GM12801 (cell line): ENCODE measurements around the gene FAM83G.

Experiments
- TF ChIP-seq, protein P1 (sequence below): IDR thresholded peaks from one replicate; pipeline ENCODE4 v1.5.1; 2011; ENCODE audit warnings: control low read depth; ENCODE audit not compliant: insufficient read length; ENCODE audit errors: extremely low read depth

FAM83G gene

DNA sequence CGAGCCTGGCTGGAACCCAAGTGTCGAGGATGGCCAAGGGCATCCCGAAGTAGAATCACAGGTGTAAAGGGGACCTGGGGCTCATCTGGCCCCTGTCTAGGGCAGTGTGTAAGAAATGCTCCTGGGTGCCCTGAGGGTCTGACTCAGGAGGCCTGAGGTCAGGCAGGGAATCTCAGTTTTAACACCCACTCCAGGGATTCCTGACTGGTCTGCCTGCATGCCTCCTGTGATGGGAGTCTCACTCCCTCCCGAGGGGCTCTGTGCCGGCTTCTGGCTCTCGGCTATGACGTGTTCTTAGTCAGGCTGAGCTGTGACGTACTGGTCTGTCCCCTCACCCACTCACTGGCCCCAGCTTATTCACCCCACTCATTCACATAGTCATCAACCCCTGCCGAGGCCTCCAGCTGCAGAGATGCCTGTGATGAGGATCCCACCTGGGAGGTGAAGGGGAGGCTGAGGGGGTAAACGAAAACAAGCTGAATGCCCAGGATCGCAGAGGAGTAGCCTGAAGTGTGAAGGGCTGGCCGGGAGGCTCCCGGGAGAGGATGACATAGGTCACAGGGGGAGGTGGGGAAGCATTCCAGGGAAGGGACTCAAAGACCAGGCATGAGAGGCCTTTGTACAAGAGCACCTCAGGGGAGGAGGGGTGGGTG, 23.8 kb downstream of the FAM83G start:
- TF ChIP-seq, protein P1, sequence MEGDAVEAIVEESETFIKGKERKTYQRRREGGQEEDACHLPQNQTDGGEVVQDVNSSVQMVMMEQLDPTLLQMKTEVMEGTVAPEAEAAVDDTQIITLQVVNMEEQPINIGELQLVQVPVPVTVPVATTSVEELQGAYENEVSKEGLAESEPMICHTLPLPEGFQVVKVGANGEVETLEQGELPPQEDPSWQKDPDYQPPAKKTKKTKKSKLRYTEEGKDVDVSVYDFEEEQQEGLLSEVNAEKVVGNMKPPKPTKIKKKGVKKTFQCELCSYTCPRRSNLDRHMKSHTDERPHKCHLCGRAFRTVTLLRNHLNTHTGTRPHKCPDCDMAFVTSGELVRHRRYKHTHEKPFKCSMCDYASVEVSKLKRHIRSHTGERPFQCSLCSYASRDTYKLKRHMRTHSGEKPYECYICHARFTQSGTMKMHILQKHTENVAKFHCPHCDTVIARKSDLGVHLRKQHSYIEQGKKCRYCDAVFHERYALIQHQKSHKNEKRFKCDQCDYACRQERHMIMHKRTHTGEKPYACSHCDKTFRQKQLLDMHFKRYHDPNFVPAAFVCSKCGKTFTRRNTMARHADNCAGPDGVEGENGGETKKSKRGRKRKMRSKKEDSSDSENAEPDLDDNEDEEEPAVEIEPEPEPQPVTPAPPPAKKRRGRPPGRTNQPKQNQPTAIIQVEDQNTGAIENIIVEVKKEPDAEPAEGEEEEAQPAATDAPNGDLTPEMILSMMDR = no peak

DNA sequence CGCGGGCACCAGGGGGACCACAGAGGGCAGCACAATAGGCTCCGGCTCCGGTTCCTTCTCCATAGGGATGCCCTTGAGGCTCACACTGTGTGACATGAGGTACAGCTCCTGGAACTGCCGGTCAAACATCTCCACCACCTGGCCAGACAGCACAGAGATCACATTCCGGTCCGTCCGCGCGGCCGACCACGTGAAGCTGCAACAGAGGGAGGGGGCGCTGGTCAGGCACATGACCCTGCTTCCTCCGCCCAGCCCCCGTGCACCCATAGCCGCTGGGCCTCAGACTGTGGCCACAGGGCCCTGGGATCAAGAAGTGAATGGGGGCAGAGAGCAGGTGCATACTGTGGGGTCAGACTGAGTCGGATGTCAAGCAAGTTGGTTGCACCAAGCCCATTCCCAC, 25.9 kb downstream of the FAM83G start:
- TF ChIP-seq, protein P1 = no peak

DNA sequence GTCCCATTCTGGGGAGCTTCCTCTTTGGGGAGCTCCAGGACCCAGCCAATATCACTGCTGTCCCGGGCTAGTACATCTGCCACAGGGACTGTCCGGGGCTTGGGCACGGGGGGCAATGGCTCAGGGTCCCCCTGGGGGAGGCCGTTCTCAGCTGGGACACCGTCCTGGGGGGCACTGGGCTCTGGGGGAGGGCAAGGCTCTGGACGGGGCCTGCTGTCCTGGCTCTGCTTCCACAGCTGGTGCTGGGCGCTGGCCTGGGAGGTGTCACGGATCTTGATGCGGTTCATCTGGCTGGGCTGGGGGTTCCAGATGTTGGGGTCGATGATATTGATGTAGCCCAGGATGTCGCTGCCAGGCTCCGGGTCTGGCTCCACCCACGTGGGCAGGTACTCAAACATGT, 26.5 kb downstream of the FAM83G start:
- TF ChIP-seq, protein P1 = no peak

DNA sequence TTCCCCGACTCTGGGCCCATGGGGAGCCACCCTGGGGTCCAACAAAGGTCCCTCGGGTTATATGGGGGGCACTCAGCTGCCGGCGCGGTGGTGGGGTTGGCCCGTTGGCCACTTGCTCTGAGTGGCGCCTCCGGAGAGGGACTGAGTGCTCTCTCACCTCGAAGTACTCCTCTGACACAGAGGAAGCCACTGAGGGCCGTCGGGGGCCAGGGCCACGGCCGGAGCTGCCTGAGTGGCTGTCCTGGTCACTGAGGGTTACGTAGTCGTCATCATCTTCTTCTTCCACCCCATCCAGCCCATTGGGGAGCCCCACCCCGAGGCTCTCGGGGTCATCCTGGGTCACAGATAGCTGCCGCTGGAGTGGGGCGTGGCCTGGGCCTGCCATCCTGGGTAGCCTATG, 26.9 kb downstream of the FAM83G start:
- TF ChIP-seq, protein P1 = no peak

DNA sequence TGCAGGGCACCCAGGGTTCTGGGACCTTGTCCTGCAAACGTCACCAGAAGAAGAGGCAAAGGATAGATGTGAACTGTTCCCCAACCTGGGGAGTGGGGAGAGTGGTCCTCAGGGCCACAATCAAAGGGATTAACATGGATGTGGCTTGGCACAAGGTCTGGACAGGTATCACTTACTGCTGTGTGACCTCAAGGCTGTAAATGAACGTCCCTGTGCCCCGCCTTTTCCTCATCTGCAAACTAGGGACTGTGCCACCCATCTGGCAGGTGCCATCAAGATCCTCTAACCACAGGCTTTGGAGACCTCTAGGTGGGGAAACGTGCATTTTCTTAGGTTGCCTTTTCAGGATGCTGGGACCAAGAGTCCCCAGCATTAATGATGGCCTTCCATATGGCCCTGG, 27.5 kb downstream of the FAM83G start:
- TF ChIP-seq, protein P1 = no peak

DNA sequence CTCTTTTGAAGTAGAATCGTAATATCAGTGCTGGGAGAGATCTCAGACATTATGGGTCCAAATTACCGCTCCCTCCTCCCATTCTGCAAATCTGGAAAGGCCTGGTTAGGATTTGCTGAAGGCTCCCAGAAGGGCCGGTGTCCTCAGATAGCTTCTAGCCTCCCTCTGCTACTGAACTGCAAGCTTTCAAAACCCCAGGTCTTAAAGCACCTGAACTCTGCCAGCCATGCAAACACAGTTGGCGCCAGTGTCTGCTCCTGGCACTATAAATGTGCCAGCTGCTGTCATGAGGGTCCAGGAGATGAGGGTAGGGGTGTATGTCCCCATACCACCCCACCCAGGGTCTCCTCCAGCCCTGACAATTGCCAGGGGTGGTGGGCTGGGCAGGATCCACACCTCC, 28.4 kb downstream of the FAM83G start:
- TF ChIP-seq, protein P1 = no peak

DNA sequence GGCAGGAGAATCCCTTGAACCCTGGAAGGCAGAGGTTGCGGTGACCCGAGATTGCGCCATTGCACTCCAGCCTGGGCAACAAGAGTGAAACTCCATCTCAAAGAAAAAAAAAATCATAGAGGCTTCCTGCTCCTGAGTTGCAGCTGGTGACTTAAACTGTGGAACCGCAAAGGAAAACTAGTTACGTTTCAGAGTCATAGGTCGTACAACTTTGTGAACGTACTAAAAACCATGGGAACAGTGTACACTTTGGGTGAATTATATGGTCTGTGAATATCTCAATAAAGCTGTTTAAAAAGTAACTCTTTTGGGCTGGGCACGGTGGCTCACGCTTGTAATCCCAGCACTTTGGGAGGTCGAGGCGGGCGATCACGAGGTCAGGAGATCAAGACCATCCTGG, 29.0 kb downstream of the FAM83G start:
- TF ChIP-seq, protein P1 = no peak
